Uterus (tissue), 4 donors: Measurements from ENCODE around the gene BCAR3. TPM values are rescaled to one million over a fixed set of nuclear protein-coding genes. Genes with fewer than 3 reads are reported as not detected.

Source experiments
- DNase-seq, 2 donors: peaks; one replicate each; pipeline ENCODE4 v3.0.0-alpha.2; 2019 to 2020
- H3K27ac ChIP-seq, 2 donors: fragments of 200-600 bp; sonication (generic); 1 replicate in 1 of 2; 2 replicates in 1 of 2; pipeline ENCODE4 v1.5.1; 2016 to 2018
- H3K27me3 ChIP-seq, 2 donors: fragments of 200-600 bp; sonication (generic); one replicate each; pipeline ENCODE4 v1.5.1; 2018 to 2019; ENCODE audit warnings: control low read depth in 1 of 2
- H3K36me3 ChIP-seq, 2 donors: fragments of 200-600 bp; sonication (generic); one replicate each; pipeline ENCODE4 v1.5.1; 2019; ENCODE audit warnings: control low read depth in 1 of 2
- H3K4me1 ChIP-seq, 2 donors: fragments of 200-600 bp; sonication (generic); one replicate each; pipeline ENCODE4 v1.5.1; 2018 to 2019; ENCODE audit warnings: control low read depth in 1 of 2
- H3K4me3 ChIP-seq, 2 donors: fragments of 200-600 bp; sonication (generic); 1 replicate in 1 of 2; 2 replicates in 1 of 2; pipeline ENCODE4 v1.5.1; 2018 to 2019; ENCODE audit warnings: mild to moderate bottlenecking in 1 of 2
- H3K9me3 ChIP-seq, 2 donors: fragments of 200-600 bp; sonication (generic); one replicate each; pipeline ENCODE4 v1.5.1; 2019; ENCODE audit warnings: control low read depth in 1 of 2
- CTCF ChIP-seq, 4 experiments: fragments of 200-600 bp in 2 of 4; fragments of 450-650 bp in 2 of 4; sonication (generic) in 2 of 4; IDR thresholded peaks; one replicate each; pipeline ENCODE4 v1.5.1; 2016 to 2019; ENCODE audit warnings: antibody characterized with exemption in 4 of 4, mild to moderate bottlenecking in 2 of 4, moderate library complexity in 1 of 4
- POLR2A ChIP-seq, 2 donors: fragments of 450-650 bp; IDR thresholded peaks; one replicate each; pipeline ENCODE4 v1.6.1; 2016; ENCODE audit warnings: antibody characterized with exemption in 2 of 2, mild to moderate bottlenecking in 1 of 2, moderate library complexity in 1 of 2
- intact Hi-C: fragments of 100-400 bp; cut with DNase I; formaldehyde crosslinking; loops from one replicate; pipeline ENCODE4 v1.15.1; 2023; ENCODE audit warnings: low total_unique reads
- total RNA-seq, 4 donors: library from RNA; depleted of rRNA in 3 of 4; stranded (reverse); fragments of >200 nt in 3 of 4; gene quantifications; one replicate each; pipeline versions ENCODE4 v1.1.0 to v1.2.4, GENCODE V29; 2014 to 2023
- donor health status: DM: yes; HTN: yes; CAD: no.

Gene BCAR3
- total RNA-seq, 4 donors from 2014 or later = 8.5 to 56.8 (median 20.2) TPM

DNA sequence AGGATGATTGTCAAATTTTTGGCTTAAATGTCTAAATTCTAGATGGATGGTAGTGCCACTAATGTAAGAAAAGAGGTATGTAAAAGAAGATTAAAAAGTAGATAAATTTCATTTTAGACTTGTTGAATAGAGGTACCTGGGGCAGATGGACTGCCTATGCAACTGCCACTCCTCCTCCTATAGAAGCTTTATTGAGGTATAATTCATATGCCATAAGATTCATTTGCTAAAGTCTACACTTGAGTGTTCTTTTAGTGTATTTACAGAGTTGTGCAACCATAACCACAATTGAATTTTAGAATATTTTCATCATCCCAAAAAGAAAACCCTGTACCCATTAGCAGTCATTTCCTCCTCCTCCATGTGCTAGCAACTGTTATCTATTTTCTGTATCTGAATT lies 163.1 kb downstream of the BCAR3 start:
- H3K27ac ChIP-seq = no peak overlapping the region
- intact Hi-C loops = no loop called here
- H3K4me1 ChIP-seq = no peaks in the 10 kb centered on the region
- H3K4me3 ChIP-seq = no peak overlapping the region
- no peaks in the 10 kb centered on the region for H3K9me3 ChIP-seq
- H3K27me3 ChIP-seq = no peaks in the 10 kb centered on the region
- no peaks in the 10 kb centered on the region for H3K36me3 ChIP-seq
- DNase-seq = no peak
- no peak for TF ChIP-seq CTCF (IDR thresholded peaks at IDR 0.05)
- no peak for TF ChIP-seq POLR2A (IDR thresholded peaks at IDR 0.05)

DNA sequence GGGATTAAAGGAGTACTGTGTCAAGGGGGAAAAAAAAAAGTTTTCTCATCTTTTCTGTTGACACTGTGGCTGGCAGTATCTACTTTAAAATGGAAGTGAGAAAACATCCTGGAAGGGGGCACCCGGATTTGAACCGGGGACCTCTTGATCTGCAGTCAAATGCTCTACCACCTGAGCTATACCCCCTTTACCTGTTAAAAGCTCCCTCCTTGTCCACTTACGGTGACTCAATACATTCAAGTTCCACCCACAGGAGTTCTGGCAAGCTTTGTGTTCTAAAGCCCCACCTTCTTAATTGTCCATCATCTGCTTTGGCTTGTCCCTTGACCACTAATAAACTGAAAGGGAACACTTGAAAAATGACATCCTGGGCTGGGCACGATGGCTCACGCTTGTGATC lies 165.5 kb downstream of the BCAR3 start:
- TF ChIP-seq CTCF (IDR thresholded peaks at IDR 0.05) = no peak
- no peak for TF ChIP-seq POLR2A (IDR thresholded peaks at IDR 0.05)

More for the DNA sequence above, 165.5 kb downstream of the BCAR3 start:
- Histone ChIP-seq H3K27ac (no peak overlapping the region), H3K9me3 (no peaks in the 10 kb centered on the region), H3K36me3 (no peaks in the 10 kb centered on the region), H3K27me3 (no peaks in the 10 kb centered on the region), H3K4me1 (no peaks in the 10 kb centered on the region), H3K4me3 (no peak overlapping the region)
- intact Hi-C loops = no loop called here
- DNase-seq = no peak

Other genes with a start within 250 kb of the BCAR3 start
- 10 to 100 TPM; 14.9 to 88.1 (median 23.0) TPM for gene FNBP1L, start 233.7 kb downstream of the BCAR3 start, total RNA-seq
- gene DNTTIP2, start 197.4 kb upstream of the BCAR3 start, total RNA-seq = 10 to 100 TPM; 13.8 to 63.4 (median 32.5) TPM
- 10 to 100 TPM in 1 of 4 donors, 1 to 10 TPM in 2, under 1 TPM in 1; 0.26 to 13.1 (median 9.2) TPM for gene GCLM, start 227.6 kb upstream of the BCAR3 start, total RNA-seq